ENCODE data around the gene SNTG2.

DNA sequence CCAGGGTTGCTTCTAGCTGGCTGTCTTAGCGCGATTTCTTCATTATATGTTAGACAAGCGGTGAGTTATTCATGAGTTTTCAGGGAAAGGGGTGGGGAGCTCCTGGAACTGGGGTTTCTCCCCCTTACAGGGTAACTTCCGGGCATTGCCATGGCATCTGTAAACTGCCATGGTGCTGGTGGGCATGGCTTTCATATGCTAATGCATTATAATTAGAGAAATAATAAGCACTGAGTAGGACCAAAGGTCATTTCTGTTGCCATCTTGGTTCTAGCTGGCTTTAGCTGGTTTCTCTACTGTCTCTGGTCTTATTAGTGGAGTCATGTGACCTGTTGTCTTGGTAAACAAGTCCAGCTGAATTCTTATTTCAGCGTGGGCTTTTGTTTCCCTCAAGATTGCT is 5.5 kb upstream of the SNTG2 start:
- TF ChIP-seq POLR2A (IDR thresholded peaks at IDR 0.05): no peak
- TF ChIP-seq CTCF (IDR thresholded peaks at IDR 0.05): no peak
- no peak for TF ChIP-seq POLR2AphosphoS5 (IDR thresholded peaks at IDR 0.05)
